Upper lobe of left lung (tissue), 4 donors: ENCODE measurements around the gene FOXD4.
"Not testable (repeated sequence)": the region's sequence is repeated elsewhere in the genome, so short reads cannot be mapped to it uniquely, and the experiment has no call there.

ENCODE experiments used
- POLR2AphosphoS5 ChIP-seq, 2 donors: sonication (generic); formaldehyde crosslinking; IDR thresholded peaks; one replicate each; pipeline ENCODE4 v1.5.1; 2017; ENCODE audit warnings: antibody characterized with exemption in 2 of 2
- TF ChIP-seq, protein P1 (sequence below), 6 experiments: fragments of 450-650 bp in 4 of 6; fragments of 200-600 bp in 2 of 6; sonication (generic) in 2 of 6; IDR thresholded peaks; one replicate each; pipeline ENCODE4 v1.5.1; 2016 to 2019; ENCODE audit warnings: antibody characterized with exemption in 6 of 6

DNA sequence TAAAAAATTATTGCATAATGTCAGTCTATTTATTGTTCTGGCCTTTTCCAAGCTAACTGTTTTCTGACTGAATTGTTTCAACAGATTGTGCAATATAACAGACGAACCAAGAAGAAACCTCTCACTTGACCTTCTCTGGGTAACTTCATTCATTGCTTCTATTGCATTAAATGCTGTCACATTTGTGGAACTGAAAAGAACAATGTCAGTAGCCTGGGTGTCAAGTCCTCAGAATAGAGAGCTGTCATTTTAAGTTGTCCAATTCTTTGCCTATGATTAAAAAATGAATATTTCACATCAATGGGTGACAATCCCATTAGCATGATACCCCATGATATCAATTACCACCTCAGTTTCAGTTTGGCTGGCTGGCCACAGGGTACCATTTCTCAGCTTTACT is 41.7 kb upstream of the FOXD4 start:
- TF ChIP-seq, protein P1, sequence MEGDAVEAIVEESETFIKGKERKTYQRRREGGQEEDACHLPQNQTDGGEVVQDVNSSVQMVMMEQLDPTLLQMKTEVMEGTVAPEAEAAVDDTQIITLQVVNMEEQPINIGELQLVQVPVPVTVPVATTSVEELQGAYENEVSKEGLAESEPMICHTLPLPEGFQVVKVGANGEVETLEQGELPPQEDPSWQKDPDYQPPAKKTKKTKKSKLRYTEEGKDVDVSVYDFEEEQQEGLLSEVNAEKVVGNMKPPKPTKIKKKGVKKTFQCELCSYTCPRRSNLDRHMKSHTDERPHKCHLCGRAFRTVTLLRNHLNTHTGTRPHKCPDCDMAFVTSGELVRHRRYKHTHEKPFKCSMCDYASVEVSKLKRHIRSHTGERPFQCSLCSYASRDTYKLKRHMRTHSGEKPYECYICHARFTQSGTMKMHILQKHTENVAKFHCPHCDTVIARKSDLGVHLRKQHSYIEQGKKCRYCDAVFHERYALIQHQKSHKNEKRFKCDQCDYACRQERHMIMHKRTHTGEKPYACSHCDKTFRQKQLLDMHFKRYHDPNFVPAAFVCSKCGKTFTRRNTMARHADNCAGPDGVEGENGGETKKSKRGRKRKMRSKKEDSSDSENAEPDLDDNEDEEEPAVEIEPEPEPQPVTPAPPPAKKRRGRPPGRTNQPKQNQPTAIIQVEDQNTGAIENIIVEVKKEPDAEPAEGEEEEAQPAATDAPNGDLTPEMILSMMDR (IDR thresholded peaks at IDR 0.05), result not testable (repeated sequence)
- TF ChIP-seq POLR2AphosphoS5 (IDR thresholded peaks at IDR 0.05), result not testable (repeated sequence)
